ENCODE data around the gene FCHSD2. TPM values are rescaled to one million over a fixed set of nuclear protein-coding genes. Genes with fewer than 3 reads are reported as not detected.

Gene FCHSD2
- total and polyA plus RNA-seq, 2 donors from 2014 or later, result 8.0 to 58.7 TPM

GRCh38 chr11:73187854-73188253, 45.7 kb upstream of the FCHSD2 start:
- H3K27ac ChIP-seq (ENCODE audit: low read depth in 2 of 2, low read length in 2 of 2), result no peak overlapping the region
- no peak overlapping the region for H3K4me3 ChIP-seq (ENCODE audit: low read length in 3 of 3)
- H3K36me3 ChIP-seq (ENCODE audit: control insufficient read depth in 2 of 3, insufficient read depth in 3 of 3, low read length in 3 of 3), result no peaks in the 10 kb centered on the region
- no peak for TF ChIP-seq CTCF (IDR thresholded peaks at IDR 0.05; ENCODE audit: borderline replicate concordance, extremely low read depth, insufficient read depth)
- H3K4me1 ChIP-seq (ENCODE audit: control insufficient read depth in 2 of 3, insufficient read depth in 2 of 3, low read depth in 1 of 3, low read length in 3 of 3), result no peaks in the 10 kb centered on the region
- intact Hi-C loops (cut with DNase I), result no loop called here
- H3K9me3 ChIP-seq (ENCODE audit: control insufficient read depth in 2 of 3, insufficient read depth in 1 of 3, low read length in 3 of 3), result no peaks in the 10 kb centered on the region
- no peak overlapping the region for H3K9ac ChIP-seq (ENCODE audit: low read length in 3 of 3)
- DNase-seq (no peak), FAIRE-seq (no peak)
- no peaks in the 10 kb centered on the region for H3K27me3 ChIP-seq (ENCODE audit: control insufficient read depth, insufficient read depth, low read length)

- FAIRE-seq, result no peak
- Histone ChIP-seq H3K9ac (ENCODE audit: low read length in 3 of 3) (no peak overlapping the region), H3K27me3 (ENCODE audit: control insufficient read depth, insufficient read depth, low read length) (no peaks in the 10 kb centered on the region), H3K4me3 (ENCODE audit: low read length in 3 of 3) (no peak overlapping the region), H3K36me3 (ENCODE audit: control insufficient read depth in 2 of 3, insufficient read depth in 3 of 3, low read length in 3 of 3) (no peaks in the 10 kb centered on the region), H3K4me1 (ENCODE audit: control insufficient read depth in 2 of 3, insufficient read depth in 2 of 3, low read depth in 1 of 3, low read length in 3 of 3) (no peaks in the 10 kb centered on the region), H3K27ac (ENCODE audit: low read depth in 2 of 2, low read length in 2 of 2) (no peak overlapping the region), H3K9me3 (ENCODE audit: control insufficient read depth in 2 of 3, insufficient read depth in 1 of 3, low read length in 3 of 3) (no peaks in the 10 kb centered on the region)
- intact Hi-C loops (cut with DNase I), result no loop called here
- no peak for DNase-seq
- TF ChIP-seq CTCF (IDR thresholded peaks at IDR 0.05; ENCODE audit: borderline replicate concordance, extremely low read depth, insufficient read depth), result no peak
Observed at GRCh38 chr11:73186886-73187285, 44.8 kb upstream of the FCHSD2 start.

- no peaks in the 10 kb centered on the region for H3K36me3 ChIP-seq (ENCODE audit: control insufficient read depth in 2 of 3, insufficient read depth in 3 of 3, low read length in 3 of 3)
- H3K4me3 ChIP-seq (ENCODE audit: low read length in 3 of 3), result no peak overlapping the region
- H3K4me1 ChIP-seq (ENCODE audit: control insufficient read depth in 2 of 3, insufficient read depth in 2 of 3, low read depth in 1 of 3, low read length in 3 of 3), result no peaks in the 10 kb centered on the region
- TF ChIP-seq CTCF (IDR thresholded peaks at IDR 0.05; ENCODE audit: borderline replicate concordance, extremely low read depth, insufficient read depth), result no peak
- DNase-seq (no peak), FAIRE-seq (no peak)
- intact Hi-C loops (cut with DNase I), result no loop called here
- no peaks in the 10 kb centered on the region for H3K9me3 ChIP-seq (ENCODE audit: control insufficient read depth in 2 of 3, insufficient read depth in 1 of 3, low read length in 3 of 3)
- H3K27ac ChIP-seq (ENCODE audit: low read depth in 2 of 2, low read length in 2 of 2), result no peak overlapping the region
- no peak overlapping the region for H3K9ac ChIP-seq (ENCODE audit: low read length in 3 of 3)
- H3K27me3 ChIP-seq (ENCODE audit: control insufficient read depth, insufficient read depth, low read length), result no peaks in the 10 kb centered on the region
Observed at GRCh38 chr11:73186294-73186850, 44.3 kb upstream of the FCHSD2 start.

Data from kidney (tissue), 14 donors.